Type B pancreatic cell (in vitro differentiated cells): ENCODE data around the gene CCDC71L. TPM values are rescaled to one million over a fixed set of nuclear protein-coding genes. Genes with fewer than 3 reads are reported as not detected.

Source experiments
- DNase-seq: peaks from one replicate; pipeline ENCODE4 v3.0.0; 2021; ENCODE audit warnings: mixed read lengths; ENCODE audit not compliant: unreplicated experiment; ENCODE audit errors: extremely low spot score
- H3K27ac Mint-ChIP-seq: 2 replicates; pipeline ENCODE4 v1.8.0; 2021; ENCODE audit warnings: mild to moderate bottlenecking, mixed read lengths
- H3K27me3 Mint-ChIP-seq: 2 replicates; pipeline ENCODE4 v1.8.0; 2021; ENCODE audit warnings: mixed read lengths
- H3K36me3 Mint-ChIP-seq: 2 replicates; pipeline ENCODE4 v1.8.0; 2021; ENCODE audit warnings: mixed read lengths
- H3K4me1 Mint-ChIP-seq: one replicate; pipeline ENCODE4 v1.8.0; 2021; ENCODE audit warnings: mixed read lengths; ENCODE audit not compliant: unreplicated experiment
- H3K4me3 Mint-ChIP-seq: 2 replicates; pipeline ENCODE4 v1.8.0; 2021; ENCODE audit warnings: mild to moderate bottlenecking, mixed read lengths
- H3K9me3 Mint-ChIP-seq: 2 replicates; pipeline ENCODE4 v1.8.0; 2021; ENCODE audit warnings: mixed read lengths
- total RNA-seq: library from RNA; stranded (reverse); gene quantifications from 2 replicates; pipeline ENCODE4 v1.2.1, GENCODE V29; 2021; ENCODE audit warnings: low replicate concordance
- TF ChIP-seq, protein P1 (sequence below): fragments of 200-600 bp; sonication (generic); conservative IDR thresholded peaks from 2 replicates; pipeline ENCODE4 v1.5.0; 2021; ENCODE audit warnings: antibody characterized with exemption, mild to moderate bottlenecking

Gene CCDC71L
- total RNA-seq, 1 donor from 2014 or later: 17.9 TPM

DNA sequence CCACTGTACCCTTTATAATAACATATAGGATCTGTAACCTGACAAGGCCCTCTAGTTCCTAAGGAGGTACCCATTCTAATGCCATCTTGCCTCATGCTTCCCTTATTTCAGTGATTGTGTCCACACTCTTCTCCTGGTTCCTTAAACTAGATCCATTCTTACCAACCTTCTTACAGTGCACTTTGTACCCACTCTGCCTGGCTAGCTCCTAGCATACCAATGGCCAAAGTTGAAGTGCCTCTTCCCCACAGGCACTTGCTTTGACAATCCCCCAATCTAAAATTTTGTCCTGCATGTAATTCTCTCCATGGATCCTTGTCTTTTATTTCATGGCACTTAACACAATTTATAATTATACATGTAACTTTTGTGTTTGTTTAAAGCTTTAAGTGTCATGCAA is 40.9 kb downstream of the CCDC71L start:
- Mint-ChIP-seq H3K36me3 (no peaks in the 10 kb centered on the region), H3K4me1 (peaks cover 7% of the 10 kb centered on the region), H3K4me3 (no peak overlapping the region), H3K27ac (no peak overlapping the region), H3K27me3 (no peaks in the 10 kb centered on the region), H3K9me3 (peaks cover 7% of the 10 kb centered on the region)
- TF ChIP-seq, protein P1, sequence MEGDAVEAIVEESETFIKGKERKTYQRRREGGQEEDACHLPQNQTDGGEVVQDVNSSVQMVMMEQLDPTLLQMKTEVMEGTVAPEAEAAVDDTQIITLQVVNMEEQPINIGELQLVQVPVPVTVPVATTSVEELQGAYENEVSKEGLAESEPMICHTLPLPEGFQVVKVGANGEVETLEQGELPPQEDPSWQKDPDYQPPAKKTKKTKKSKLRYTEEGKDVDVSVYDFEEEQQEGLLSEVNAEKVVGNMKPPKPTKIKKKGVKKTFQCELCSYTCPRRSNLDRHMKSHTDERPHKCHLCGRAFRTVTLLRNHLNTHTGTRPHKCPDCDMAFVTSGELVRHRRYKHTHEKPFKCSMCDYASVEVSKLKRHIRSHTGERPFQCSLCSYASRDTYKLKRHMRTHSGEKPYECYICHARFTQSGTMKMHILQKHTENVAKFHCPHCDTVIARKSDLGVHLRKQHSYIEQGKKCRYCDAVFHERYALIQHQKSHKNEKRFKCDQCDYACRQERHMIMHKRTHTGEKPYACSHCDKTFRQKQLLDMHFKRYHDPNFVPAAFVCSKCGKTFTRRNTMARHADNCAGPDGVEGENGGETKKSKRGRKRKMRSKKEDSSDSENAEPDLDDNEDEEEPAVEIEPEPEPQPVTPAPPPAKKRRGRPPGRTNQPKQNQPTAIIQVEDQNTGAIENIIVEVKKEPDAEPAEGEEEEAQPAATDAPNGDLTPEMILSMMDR: no peak
- DNase-seq: no peak

DNA sequence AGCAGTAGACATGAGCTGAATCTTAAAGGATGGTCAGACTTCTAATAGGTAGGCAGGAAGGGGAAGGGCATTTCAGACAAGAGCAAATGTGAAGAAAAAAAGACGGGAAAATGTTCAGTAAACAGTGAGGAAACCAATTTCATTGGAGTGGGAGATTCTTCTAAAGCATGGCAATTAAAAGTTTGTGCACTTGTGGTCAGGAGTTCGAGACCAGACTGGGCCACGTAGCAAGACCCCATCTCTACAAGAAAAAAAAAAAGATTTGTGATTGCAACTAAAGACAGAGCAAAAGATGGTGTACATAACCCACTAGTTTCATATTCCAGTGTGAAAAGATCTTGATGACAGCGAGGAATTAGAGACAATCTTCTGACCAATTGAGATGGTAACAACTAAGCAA is 41.7 kb downstream of the CCDC71L start:
- Mint-ChIP-seq H3K4me3 (no peak overlapping the region), H3K27ac (no peak overlapping the region), H3K4me1 (peaks cover 9% of the 10 kb centered on the region), H3K36me3 (no peaks in the 10 kb centered on the region), H3K27me3 (no peaks in the 10 kb centered on the region), H3K9me3 (peaks cover 8% of the 10 kb centered on the region)
- TF ChIP-seq, protein P1: no peak
- DNase-seq: no peak

DNA sequence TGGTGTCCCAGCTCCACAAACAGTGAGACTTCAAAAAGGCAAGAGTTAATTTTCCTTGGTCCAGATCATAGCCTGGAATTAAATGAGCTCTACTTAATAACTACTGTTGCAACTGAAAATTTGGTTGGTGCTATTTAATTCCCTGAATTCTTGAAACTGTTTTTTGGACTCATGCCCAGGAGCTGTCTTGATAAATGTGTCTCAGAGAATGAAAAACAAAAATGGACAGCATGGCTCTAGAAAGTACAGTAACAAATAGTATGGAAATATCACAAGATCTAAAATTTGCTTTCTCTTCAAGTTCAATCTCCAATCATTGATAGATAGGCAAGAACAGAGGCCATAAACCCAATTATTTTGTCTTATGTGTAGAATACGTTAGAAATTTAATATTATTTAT is 42.5 kb downstream of the CCDC71L start:
- H3K27ac Mint-ChIP-seq: no peak overlapping the region
- H3K4me1 Mint-ChIP-seq: peaks cover 9% of the 10 kb centered on the region
- H3K36me3 Mint-ChIP-seq: no peaks in the 10 kb centered on the region
- H3K9me3 Mint-ChIP-seq: peaks cover 4% of the 10 kb centered on the region
- H3K27me3 Mint-ChIP-seq: no peaks in the 10 kb centered on the region
- no peak for DNase-seq
- H3K4me3 Mint-ChIP-seq: no peak overlapping the region
- TF ChIP-seq, protein P1: no peak

DNA sequence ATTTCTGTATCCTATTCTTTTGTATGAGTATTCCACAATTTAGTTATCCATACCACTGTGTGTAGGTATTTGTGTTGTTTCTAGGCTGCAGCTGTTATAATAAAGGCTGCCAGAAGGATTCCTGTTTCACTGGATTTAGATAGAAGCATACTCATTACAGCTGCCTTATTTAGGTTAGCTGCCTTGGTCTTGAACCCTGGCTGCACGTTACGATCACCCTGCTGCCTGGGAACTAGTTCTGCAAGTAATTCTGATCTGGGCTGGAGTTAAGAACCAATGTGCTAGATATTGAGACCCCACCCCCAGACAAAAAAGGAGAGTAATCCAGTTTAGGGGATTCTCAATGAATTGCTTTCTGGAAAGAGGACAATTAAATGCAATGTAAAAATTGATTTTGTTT is 43.1 kb downstream of the CCDC71L start:
- Mint-ChIP-seq H3K27me3 (no peaks in the 10 kb centered on the region), H3K36me3 (no peaks in the 10 kb centered on the region), H3K9me3 (peaks cover 4% of the 10 kb centered on the region), H3K4me3 (no peak overlapping the region), H3K4me1 (peaks cover 9% of the 10 kb centered on the region), H3K27ac (no peak overlapping the region)
- DNase-seq: no peak
- TF ChIP-seq, protein P1: no peak

DNA sequence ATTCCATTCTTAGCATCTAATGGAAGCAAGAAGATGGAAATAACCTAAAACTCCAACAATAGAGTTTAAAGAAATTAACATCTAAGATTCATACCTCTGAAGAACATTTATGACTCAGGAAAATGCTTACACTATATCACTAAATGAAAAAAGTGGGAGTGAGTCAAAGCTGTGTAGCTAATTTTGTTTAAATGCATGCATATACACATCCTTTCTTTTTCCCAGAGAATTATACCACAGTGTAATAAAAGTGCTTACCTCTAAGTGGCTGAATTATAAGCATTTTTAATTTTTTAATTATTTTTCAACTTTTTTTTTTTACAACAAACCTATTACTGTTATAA is 44.3 kb downstream of the CCDC71L start:
- no peaks in the 10 kb centered on the region for H3K36me3 Mint-ChIP-seq
- H3K9me3 Mint-ChIP-seq: peaks cover 4% of the 10 kb centered on the region
- no peak overlapping the region for H3K4me3 Mint-ChIP-seq
- no peak overlapping the region for H3K27ac Mint-ChIP-seq
- H3K27me3 Mint-ChIP-seq: no peaks in the 10 kb centered on the region
- TF ChIP-seq, protein P1: no peak
- no peak for DNase-seq
- H3K4me1 Mint-ChIP-seq: peaks cover 10% of the 10 kb centered on the region
